AG04450 (cell line): Measurements from ENCODE around the gene USP20. TPM values are rescaled to one million over a fixed set of nuclear protein-coding genes. Genes with fewer than 3 reads are reported as not detected.
A peak's percentile ranks its signal among the peaks of the same experiment; 100 is the strongest.
"Not testable (repeated sequence)": the region's sequence is repeated elsewhere in the genome, so short reads cannot be mapped to it uniquely, and the experiment has no call there.

Source experiments
- CTCF ChIA-PET: fragments of 300-600, 350-600 bp; formaldehyde crosslinking; extraction: SDS; loops from one replicate; lab custom pipeline; 2022; ENCODE audit warnings: antibody characterized with exemption, inconsistent platforms; lab: Charles Lee
- POLR2A ChIA-PET: fragments of 350-600 bp; formaldehyde crosslinking; extraction: SDS; loops from one replicate; lab custom pipeline; 2021; ENCODE audit warnings: antibody characterized with exemption, inconsistent platforms; lab: Yijun Ruan, JAX
- DNase-seq: peaks from one replicate; pipeline ENCODE4 v3.0.0-alpha.2; 2011; ENCODE audit warnings: low read depth, low spot score
- H3K27ac ChIP-seq: one replicate; pipeline ENCODE4 v1.5.1; 2012; ENCODE audit warnings: low read depth, low read length, control low read depth
- H3K27me3 ChIP-seq: one replicate; pipeline ENCODE4 v1.6.0; 2012; ENCODE audit warnings: low read length; ENCODE audit not compliant: control insufficient read depth, insufficient read depth
- H3K4me3 ChIP-seq: 2 replicates; pipeline ENCODE4 v1.5.1; 2011; ENCODE audit warnings: mild to moderate bottlenecking, low read depth, low read length, control low read depth
- H3K9me3 ChIP-seq: 2 replicates; pipeline ENCODE4 v1.5.1; 2012; ENCODE audit warnings: low read length; ENCODE audit not compliant: control insufficient read depth, insufficient read depth
- CTCF ChIP-seq: IDR thresholded peaks from 2 replicates; pipeline ENCODE4 v1.5.1; 2011; ENCODE audit warnings: low read depth, low read length, control low read depth, inconsistent platforms
- polyA minus RNA-seq: library from RNA; depleted of rRNA, polyadenylated mRNA; stranded (reverse); fragments of >200 nt; gene quantifications from 2 replicates; pipeline ENCODE4 v1.2.3, GENCODE V29; 2011; rRNA and poly(A)+ RNA removed
- polyA plus RNA-seq: library from polyadenylated mRNA; depleted of rRNA; stranded (reverse); fragments of >200 nt; gene quantifications from 2 replicates; pipeline ENCODE4 v1.2.3, GENCODE V29; 2011; rRNA removed

Gene USP20
- 10.3 and 13.2 TPM in 2 replicates for polyA plus RNA-seq
- 16.6 and 22.9 TPM in 2 replicates for polyA minus RNA-seq

- Histone ChIP-seq H3K4me3 (peak within 1 kb of the TSS; percentile 99), H3K27ac (peak within 1 kb of the TSS; percentile 52), H3K27me3 (no peaks in the 10 kb centered on the region), H3K9me3 (no peaks in the 10 kb centered on the region; the same call in 1 of the 2 replicates)
- ChIA-PET CTCF (interaction anchor here (0.5 kb wide), 1 partner anchor 37 kb away, joined by 3 read pairs; no protein-coding TSS in a partner anchor), POLR2A (interaction anchor here (0.8 to 1.3 kb wide), 2 partner anchors 219 to 238 kb away, joined by 3 read pairs; no protein-coding TSS in a partner anchor)
- no peak for TF ChIP-seq CTCF
- DNase-seq = peak; percentile 78
These were observed at the start of gene USP20, which contains the start of gene C9orf78 for GRCh38 chr9:129835128-129835859. Gene USP20, plus strand, starts transcription at chr9:129835458. Its CDS starts 17,098 bp downstream, at chr9:129852556. Gene C9orf78, minus strand, starts transcription at chr9:129835275. Its CDS starts 54 bp downstream, at chr9:129835221.

- POLR2A ChIA-PET = no interaction called here
These were observed 49.4 kb upstream of the USP20 start for GRCh38 chr9:129785866-129786265.

GRCh38 chr9:129786481-129786880 lies 48.8 kb upstream of the USP20 start:
- Histone ChIP-seq H3K4me3 (no peak overlapping the region), H3K27ac (no peak overlapping the region), H3K9me3 (no peaks in the 10 kb centered on the region), H3K27me3 (peaks cover 6% of the 10 kb centered on the region)
- POLR2A ChIA-PET = no interaction called here
- TF ChIP-seq CTCF = no peak
- no peak for DNase-seq
- CTCF ChIA-PET = interaction anchor here (1.3 to 5.2 kb wide), 5 partner anchors 49 to 654 kb away, joined by 3 to 85 read pairs (median 12); no protein-coding TSS in a partner anchor

More at GRCh38 chr9:129785866-129786265, 49.4 kb upstream of the USP20 start:
- H3K9me3 ChIP-seq = no peaks in the 10 kb centered on the region
- H3K27ac ChIP-seq = no peak overlapping the region
- H3K4me3 ChIP-seq = no peak overlapping the region
- no peak for DNase-seq
- CTCF ChIA-PET = interaction anchor here (1.3 to 5.2 kb wide), 5 partner anchors 49 to 654 kb away, joined by 3 to 85 read pairs (median 12); no protein-coding TSS in a partner anchor
- peaks cover 6% of the 10 kb centered on the region for H3K27me3 ChIP-seq
- TF ChIP-seq CTCF = no peak

- Histone ChIP-seq H3K4me3 (no peak overlapping the region), H3K9me3 (no peaks in the 10 kb centered on the region), H3K27me3 (peaks cover 28% of the 10 kb centered on the region), H3K27ac (no peak overlapping the region)
- TF ChIP-seq CTCF = no peak
- POLR2A ChIA-PET = no interaction called here
- CTCF ChIA-PET = no interaction called here
- DNase-seq = no peak
These were observed 40.7 kb upstream of the USP20 start for GRCh38 chr9:129794549-129794948.

- H3K27me3 ChIP-seq = peaks cover 26% of the 10 kb centered on the region
- H3K4me3 ChIP-seq, H3K9me3 ChIP-seq, CTCF ChIA-PET, DNase-seq, POLR2A ChIA-PET, H3K27ac ChIP-seq: not testable (repeated sequence)
These were observed 39.2 kb upstream of the USP20 start for GRCh38 chr9:129796029-129796428.
